Coronary artery (tissue), 2 donors: ENCODE measurements around the gene ANXA11.
A peak's percentile ranks its signal among the peaks of the same experiment; 100 is the strongest.
"Not testable (repeated sequence)": the region's sequence is repeated elsewhere in the genome, so short reads cannot be mapped to it uniquely, and the experiment has no call there.

Experiments
- DNase-seq: peaks from one replicate; pipeline ENCODE4 v3.0.0-alpha.2; 2017; ENCODE audit warnings: low spot score
- H3K27ac ChIP-seq, 2 donors: fragments of 200-600 bp; sonication (generic); one replicate each; pipeline ENCODE4 v1.5.1; 2016 to 2019
- H3K4me3 ChIP-seq: fragments of 200-600 bp; sonication (generic); 2 replicates; pipeline ENCODE4 v1.5.1; 2016; ENCODE audit warnings: mild to moderate bottlenecking, moderate library complexity
- TF ChIP-seq, protein P1 (sequence below): fragments of 200-600 bp; sonication (generic); IDR thresholded peaks from one replicate; pipeline ENCODE4 v1.5.1; 2019; ENCODE audit warnings: antibody characterized with exemption

The ANXA11 gene

DNA sequence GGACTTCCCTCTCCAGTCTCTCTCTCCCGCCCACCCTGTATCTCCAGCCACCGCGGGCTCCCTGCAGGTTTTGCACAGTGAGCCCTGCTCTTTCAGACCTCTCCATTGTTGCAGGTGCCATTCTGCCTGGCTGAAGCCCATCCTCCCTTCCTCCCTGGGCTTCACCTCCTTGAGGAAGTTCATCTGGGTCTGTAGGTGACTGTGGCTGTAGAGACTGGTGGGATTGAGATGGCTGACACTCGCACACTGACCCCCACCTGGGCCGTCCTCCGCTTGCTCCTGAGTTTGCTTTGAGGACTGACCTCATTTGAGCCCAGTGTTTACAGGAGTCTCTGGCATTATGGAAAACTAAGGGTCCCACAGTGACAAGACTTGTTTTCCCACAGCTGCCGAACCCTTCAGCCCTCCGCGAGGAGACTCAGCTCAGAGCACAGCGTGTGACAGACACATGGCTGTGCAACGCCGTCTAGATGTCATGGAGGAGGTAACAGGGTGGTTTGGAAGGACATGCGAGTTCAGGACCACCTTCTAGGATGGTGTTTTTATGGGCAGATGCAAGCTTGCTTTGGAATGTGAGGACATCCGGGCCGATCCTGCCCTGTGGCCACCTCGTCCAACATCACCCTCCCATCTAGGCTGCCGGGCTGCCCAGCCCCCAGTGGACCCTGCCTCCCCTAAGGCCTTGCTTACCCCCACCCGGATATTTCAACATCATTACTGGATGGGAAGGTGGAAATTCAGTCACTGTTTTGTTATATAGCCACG, 63.5 kb downstream of the ANXA11 start:
- no peak for DNase-seq
- Histone ChIP-seq H3K27ac (peak overlapping the region in 1 of 2 donors; percentile 51), H3K4me3 (no peak overlapping the region)
- TF ChIP-seq, protein P1, sequence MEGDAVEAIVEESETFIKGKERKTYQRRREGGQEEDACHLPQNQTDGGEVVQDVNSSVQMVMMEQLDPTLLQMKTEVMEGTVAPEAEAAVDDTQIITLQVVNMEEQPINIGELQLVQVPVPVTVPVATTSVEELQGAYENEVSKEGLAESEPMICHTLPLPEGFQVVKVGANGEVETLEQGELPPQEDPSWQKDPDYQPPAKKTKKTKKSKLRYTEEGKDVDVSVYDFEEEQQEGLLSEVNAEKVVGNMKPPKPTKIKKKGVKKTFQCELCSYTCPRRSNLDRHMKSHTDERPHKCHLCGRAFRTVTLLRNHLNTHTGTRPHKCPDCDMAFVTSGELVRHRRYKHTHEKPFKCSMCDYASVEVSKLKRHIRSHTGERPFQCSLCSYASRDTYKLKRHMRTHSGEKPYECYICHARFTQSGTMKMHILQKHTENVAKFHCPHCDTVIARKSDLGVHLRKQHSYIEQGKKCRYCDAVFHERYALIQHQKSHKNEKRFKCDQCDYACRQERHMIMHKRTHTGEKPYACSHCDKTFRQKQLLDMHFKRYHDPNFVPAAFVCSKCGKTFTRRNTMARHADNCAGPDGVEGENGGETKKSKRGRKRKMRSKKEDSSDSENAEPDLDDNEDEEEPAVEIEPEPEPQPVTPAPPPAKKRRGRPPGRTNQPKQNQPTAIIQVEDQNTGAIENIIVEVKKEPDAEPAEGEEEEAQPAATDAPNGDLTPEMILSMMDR = no peak

DNA sequence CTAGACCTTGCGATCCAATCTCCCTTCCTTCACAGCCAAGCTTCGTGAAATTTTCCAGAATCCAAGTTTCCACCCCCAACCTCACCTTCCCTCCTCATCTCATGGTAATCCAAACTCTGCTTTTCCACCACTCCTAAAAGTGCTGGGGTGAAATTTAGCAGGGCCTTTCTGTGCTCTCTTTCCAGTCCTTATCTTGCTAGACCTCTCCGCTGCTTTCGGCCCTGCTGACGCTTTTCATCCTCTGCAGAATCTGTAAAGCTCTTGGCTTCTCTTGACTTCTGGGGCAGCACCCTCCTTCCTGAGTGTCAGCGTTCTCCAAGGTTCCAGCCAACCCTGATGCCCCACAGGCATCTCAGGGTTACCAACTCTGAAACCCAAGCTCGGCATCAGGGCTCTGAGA, 65.1 kb downstream of the ANXA11 start:
- TF ChIP-seq, protein P1 = no peak
- Histone ChIP-seq H3K27ac (no peak overlapping the region), H3K4me3 (no peak overlapping the region)
- no peak for DNase-seq

DNA sequence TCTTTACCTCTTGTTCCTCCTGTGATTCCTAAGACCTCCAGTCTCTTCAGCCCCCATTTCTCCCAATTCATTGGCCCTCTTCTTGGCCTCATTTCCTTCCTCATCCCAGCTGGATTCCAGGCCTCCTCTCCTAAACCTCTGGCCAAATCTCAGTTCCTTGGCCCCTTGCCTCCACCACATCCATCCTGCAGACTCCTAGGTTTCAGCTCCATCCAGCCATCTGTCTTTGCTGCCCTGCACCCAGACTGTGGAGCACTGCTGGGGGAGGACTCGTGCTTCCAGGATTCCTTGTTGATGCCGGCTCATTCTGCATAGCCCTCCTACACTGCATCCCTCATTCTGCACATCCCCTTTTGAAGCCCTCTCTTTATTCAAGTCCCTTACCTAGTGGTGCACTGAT, 66.1 kb downstream of the ANXA11 start:
- no peak for DNase-seq
- Histone ChIP-seq H3K4me3 (no peak overlapping the region), H3K27ac (no peak overlapping the region)
- TF ChIP-seq, protein P1 = no peak

DNA sequence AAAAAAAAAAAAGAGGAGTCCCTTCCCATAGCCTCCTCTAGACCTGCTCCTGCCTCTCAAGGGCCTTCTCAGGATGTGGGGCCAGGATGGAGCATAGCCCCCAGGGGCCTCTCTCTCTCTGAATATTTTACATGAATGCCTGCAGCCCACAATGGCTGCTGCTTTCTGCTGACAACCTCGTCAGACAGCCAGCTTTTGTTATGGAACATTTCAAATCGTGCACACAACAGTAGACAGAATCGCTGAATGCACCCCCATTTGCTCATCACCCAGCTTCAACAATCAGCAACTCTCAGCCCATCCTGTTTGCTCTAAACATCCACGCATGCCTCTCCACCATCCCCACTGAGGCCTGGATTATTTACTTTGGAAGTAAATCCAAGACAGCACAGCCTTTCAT, 67.4 kb downstream of the ANXA11 start:
- TF ChIP-seq, protein P1 = no peak
- H3K27ac ChIP-seq = peak overlapping the region in 1 of 2 donors; percentile 85
- no peak for DNase-seq
- no peak overlapping the region for H3K4me3 ChIP-seq

DNA sequence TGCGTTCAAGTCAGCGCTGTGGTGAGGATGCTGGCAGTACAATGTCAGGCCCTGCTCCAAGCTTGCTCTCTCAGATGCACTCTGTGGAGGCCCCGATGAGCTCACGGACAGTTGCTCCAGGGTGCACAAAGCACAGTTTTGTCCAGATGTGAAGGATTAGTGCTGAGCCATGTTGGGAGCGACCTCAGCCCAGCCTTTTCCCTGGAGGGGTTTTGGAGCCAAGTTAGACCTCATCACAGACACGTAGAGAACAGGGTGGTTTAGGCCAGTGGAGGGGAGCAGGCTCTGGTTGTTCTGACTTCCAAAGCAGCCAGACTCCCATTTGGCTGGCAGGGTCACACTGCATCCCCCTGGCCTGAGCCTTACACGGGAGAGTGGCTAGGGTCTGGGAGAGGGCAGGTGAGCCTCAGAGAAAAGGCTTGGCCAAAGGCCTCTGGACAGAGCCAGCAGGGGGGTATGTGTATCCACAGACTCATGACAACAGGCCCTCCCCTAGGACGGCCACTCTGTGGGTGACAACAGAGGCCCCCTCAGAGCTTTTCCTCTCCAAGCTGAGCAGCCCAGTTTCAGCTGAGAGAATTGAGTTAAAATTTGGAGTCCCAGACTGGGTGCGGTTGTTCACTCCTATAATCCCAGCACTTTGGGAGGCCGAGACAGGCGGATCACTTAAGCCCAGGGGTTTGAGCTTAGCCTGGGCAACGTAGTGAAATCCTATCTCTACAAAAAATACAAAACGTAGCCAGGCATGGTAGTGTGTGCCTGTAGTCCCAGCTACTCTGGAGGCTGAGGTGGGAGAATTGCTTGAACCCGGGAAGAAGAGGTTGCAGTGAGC, 68.1 kb downstream of the ANXA11 start:
- TF ChIP-seq, protein P1 = no peak
- Histone ChIP-seq H3K4me3 (no peak overlapping the region), H3K27ac (peak overlapping the region; percentile 61 to 85)
- DNase-seq = no peak

DNA sequence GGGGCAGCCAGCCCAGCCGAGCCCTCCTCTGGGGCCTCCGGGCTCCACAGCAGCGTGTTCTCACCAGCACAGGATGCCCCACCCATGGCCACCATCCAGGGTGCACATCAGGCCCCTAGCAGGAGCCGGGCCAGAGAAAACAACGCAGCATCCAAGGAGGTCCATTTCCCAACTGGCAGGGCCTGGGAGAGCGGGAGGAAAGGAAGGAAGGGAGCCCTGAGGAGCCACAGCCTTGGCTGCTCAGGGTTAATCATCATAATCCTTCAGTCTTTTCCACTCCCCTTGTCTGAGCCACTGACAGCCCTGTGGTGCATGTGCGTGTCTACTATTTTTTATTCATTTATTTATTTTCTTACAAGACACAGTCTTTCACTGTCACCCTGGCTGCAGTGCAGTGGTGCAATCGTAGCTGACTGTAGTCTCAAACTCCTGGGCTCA, 69.2 kb downstream of the ANXA11 start:
- peak; percentile 97 for DNase-seq
- Histone ChIP-seq H3K4me3 (peak overlapping the region; percentile 36), H3K27ac (peak overlapping the region; percentile 61 to 85)
- TF ChIP-seq, protein P1 = no peak

DNA sequence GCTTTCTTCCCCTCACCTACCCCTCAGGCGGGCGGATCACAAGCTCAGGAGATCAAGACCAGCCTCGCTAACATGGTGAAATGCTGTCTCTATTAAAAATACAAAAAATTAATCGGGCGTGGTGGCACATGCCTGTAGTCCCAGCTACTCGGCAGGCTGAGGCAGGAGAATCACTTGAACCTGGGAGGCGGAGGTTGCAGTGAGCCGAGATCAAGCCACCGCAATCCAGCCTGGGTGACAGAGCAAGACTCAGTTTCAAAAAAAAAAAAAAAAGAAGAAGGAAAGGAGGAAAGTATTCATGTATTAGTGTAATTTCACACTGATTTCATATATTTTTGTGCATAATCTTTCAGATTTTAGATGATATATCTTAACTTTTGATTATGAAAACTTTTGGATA, 71.7 kb downstream of the ANXA11 start:
- DNase-seq = not testable (repeated sequence)
- H3K27ac ChIP-seq = peak overlapping the region; percentile 67 to 89
- H3K4me3 ChIP-seq = peak overlapping the region; percentile 75
